Stimulated activated CD4-positive, alpha-beta T cell treated with anti-CD3 and anti-CD28 coated beads, Interleukin-12 subunit alpha, Interleukin-12 subunit beta, amount 100 ng/mL, for 24 hours (primary cell): ENCODE data around the gene AUTS2.

Experiments
- DNase-seq, 2 experiments: peaks; one replicate each; pipeline ENCODE4 v3.0.0-alpha.2; 2020; ENCODE audit warnings: low read depth in 2 of 2

Gene AUTS2

GRCh38 chr7:70460562-70460961, 862.3 kb downstream of the AUTS2 start:
- no peak for DNase-seq

- DNase-seq = no peak
Measured at GRCh38 chr7:70463352-70463938, 865.2 kb downstream of the AUTS2 start.

GRCh38 chr7:70466725-70467364, 868.6 kb downstream of the AUTS2 start:
- no peak for DNase-seq

GRCh38 chr7:70470746-70471145, 872.5 kb downstream of the AUTS2 start:
- no peak for DNase-seq

- DNase-seq = no peak
Measured at GRCh38 chr7:70472601-70473237, 874.4 kb downstream of the AUTS2 start.

GRCh38 chr7:70474639-70475234, 876.5 kb downstream of the AUTS2 start:
- no peak for DNase-seq

- DNase-seq = no peak
Measured at GRCh38 chr7:70477036-70478010, 879.0 kb downstream of the AUTS2 start.

- DNase-seq = no peak
Measured at GRCh38 chr7:70479153-70480021, 881.1 kb downstream of the AUTS2 start.

GRCh38 chr7:70480927-70481569, 882.8 kb downstream of the AUTS2 start:
- no peak for DNase-seq

- DNase-seq = no peak
Measured at GRCh38 chr7:70481570-70482123, 883.4 kb downstream of the AUTS2 start.

- no peak for DNase-seq
Measured at GRCh38 chr7:70484255-70484654, 886.0 kb downstream of the AUTS2 start.

- DNase-seq = no peak
Measured at GRCh38 chr7:70486977-70487376, 888.7 kb downstream of the AUTS2 start.

GRCh38 chr7:70487428-70487827, 889.2 kb downstream of the AUTS2 start:
- DNase-seq = no peak

GRCh38 chr7:70487886-70488285, 889.6 kb downstream of the AUTS2 start:
- no peak for DNase-seq

- no peak for DNase-seq
Measured at GRCh38 chr7:70489813-70490212, 891.5 kb downstream of the AUTS2 start.

- no peak for DNase-seq
Measured at GRCh38 chr7:70492625-70493024, 894.4 kb downstream of the AUTS2 start.

- DNase-seq = no peak
Measured at GRCh38 chr7:70494225-70495032, 896.2 kb downstream of the AUTS2 start.

- no peak for DNase-seq
Measured at GRCh38 chr7:70495033-70495376, 896.7 kb downstream of the AUTS2 start.

- DNase-seq = no peak
Measured at GRCh38 chr7:70497793-70498192, 899.5 kb downstream of the AUTS2 start.
